Ishikawa (cell line): Measurements from ENCODE around the gene TMC2.
A peak's percentile ranks its signal among the peaks of the same experiment; 100 is the strongest.

Source experiments
- CEBPB ChIP-seq: IDR thresholded peaks from 2 replicates; pipeline ENCODE4 v1.6.1; 2012
- CREB1 ChIP-seq: IDR thresholded peaks from 2 replicates; pipeline ENCODE4 v1.6.1; 2012; ENCODE audit warnings: low read depth
- EGR1 ChIP-seq: IDR thresholded peaks from 2 replicates; pipeline ENCODE4 v1.6.1; 2012
- EP300 ChIP-seq: IDR thresholded peaks from 2 replicates; pipeline ENCODE4 v1.6.1; 2012; ENCODE audit warnings: borderline replicate concordance
- FOXM1 ChIP-seq: IDR thresholded peaks from 2 replicates; pipeline ENCODE4 v1.6.1; 2012; ENCODE audit warnings: low read depth, borderline replicate concordance
- MAX ChIP-seq: IDR thresholded peaks from 2 replicates; pipeline ENCODE4 v1.6.1; 2012
- NFIC ChIP-seq: IDR thresholded peaks from 2 replicates; pipeline ENCODE4 v1.6.1; 2012
- RAD21 ChIP-seq: IDR thresholded peaks from 2 replicates; pipeline ENCODE4 v1.6.1; 2012; ENCODE audit warnings: low read depth
- REST ChIP-seq: IDR thresholded peaks from 2 replicates; pipeline ENCODE4 v1.6.1; 2012; ENCODE audit warnings: low read depth, mild to moderate bottlenecking
- TAF1 ChIP-seq: IDR thresholded peaks from 2 replicates; pipeline ENCODE4 v1.6.1; 2012; ENCODE audit warnings: low read depth, mild to moderate bottlenecking
- TCF12 ChIP-seq: IDR thresholded peaks from 2 replicates; pipeline ENCODE4 v1.6.1; 2012; ENCODE audit warnings: low read depth
- TEAD4 ChIP-seq: IDR thresholded peaks from 2 replicates; pipeline ENCODE4 v1.6.1; 2012
- USF1 ChIP-seq: IDR thresholded peaks from 2 replicates; pipeline ENCODE4 v1.6.1; 2012
- YY1 ChIP-seq: IDR thresholded peaks from 2 replicates; pipeline ENCODE4 v1.6.1; 2012; ENCODE audit warnings: low read depth
- ZBTB7A ChIP-seq: IDR thresholded peaks from 2 replicates; pipeline ENCODE4 v1.6.1; 2012; ENCODE audit warnings: low read depth

The TMC2 gene

GRCh38 chr20:2652724-2653555 is 116.6 kb downstream of the TMC2 start:
- TF ChIP-seq EP300 (0 out of 2 replicates have a peak, but pooled peaks have one; percentile 2), USF1 (peak; percentile 90), TCF12 (peak; percentile 6; the same call in 1 of the 2 replicates), TAF1 (no peak; the same call in 1 of the 2 replicates), NFIC (no peak), TEAD4 (no peak), MAX (peak; percentile 97)

- TF ChIP-seq REST: no peak
- TF ChIP-seq YY1: no peak
- no peak for TF ChIP-seq NFIC
- no peak for TF ChIP-seq TAF1
- no peak for TF ChIP-seq FOXM1
- no peak for TF ChIP-seq MAX
- no peak for TF ChIP-seq TCF12
- TF ChIP-seq EGR1: no peak
- TF ChIP-seq EP300: no peak
- no peak for TF ChIP-seq RAD21
- TF ChIP-seq USF1: no peak
- TF ChIP-seq ZBTB7A: no peak
Observed at GRCh38 chr20:2653556-2654383, 117.4 kb downstream of the TMC2 start.

GRCh38 chr20:2654384-2654822 is 118.0 kb downstream of the TMC2 start:
- TF ChIP-seq USF1 (no peak), RAD21 (no peak), EGR1 (no peak), REST (no peak), TAF1 (no peak), FOXM1 (no peak), CREB1 (no peak), TEAD4 (no peak), EP300 (no peak), MAX (no peak), TCF12 (no peak), YY1 (no peak)

GRCh38 chr20:2654831-2655230 is 118.5 kb downstream of the TMC2 start:
- TF ChIP-seq YY1: no peak
- TF ChIP-seq MAX: no peak
- no peak for TF ChIP-seq EP300
- no peak for TF ChIP-seq FOXM1
- TF ChIP-seq ZBTB7A: no peak
- TF ChIP-seq TEAD4: no peak
- TF ChIP-seq CEBPB: no peak
- no peak for TF ChIP-seq CREB1
- TF ChIP-seq NFIC: no peak
- no peak for TF ChIP-seq REST
- no peak for TF ChIP-seq EGR1
- no peak for TF ChIP-seq USF1
- TF ChIP-seq RAD21: no peak
- TF ChIP-seq TAF1: no peak
- TF ChIP-seq TCF12: no peak
